Stimulated activated CD8-positive, alpha-beta memory T cell treated with anti-CD3 and anti-CD28 coated beads, Interleukin-7, amount 100 ng/mL, for 48 hours (primary cell): ENCODE data around the gene C12orf57.

Experiments used
- DNase-seq, 2 donors: peaks; one replicate each; pipeline ENCODE4 v3.0.0-alpha.2; 2020; ENCODE audit warnings: low read depth in 1 of 2; ENCODE audit errors: extremely low read depth in 1 of 2

The C12orf57 gene

DNA sequence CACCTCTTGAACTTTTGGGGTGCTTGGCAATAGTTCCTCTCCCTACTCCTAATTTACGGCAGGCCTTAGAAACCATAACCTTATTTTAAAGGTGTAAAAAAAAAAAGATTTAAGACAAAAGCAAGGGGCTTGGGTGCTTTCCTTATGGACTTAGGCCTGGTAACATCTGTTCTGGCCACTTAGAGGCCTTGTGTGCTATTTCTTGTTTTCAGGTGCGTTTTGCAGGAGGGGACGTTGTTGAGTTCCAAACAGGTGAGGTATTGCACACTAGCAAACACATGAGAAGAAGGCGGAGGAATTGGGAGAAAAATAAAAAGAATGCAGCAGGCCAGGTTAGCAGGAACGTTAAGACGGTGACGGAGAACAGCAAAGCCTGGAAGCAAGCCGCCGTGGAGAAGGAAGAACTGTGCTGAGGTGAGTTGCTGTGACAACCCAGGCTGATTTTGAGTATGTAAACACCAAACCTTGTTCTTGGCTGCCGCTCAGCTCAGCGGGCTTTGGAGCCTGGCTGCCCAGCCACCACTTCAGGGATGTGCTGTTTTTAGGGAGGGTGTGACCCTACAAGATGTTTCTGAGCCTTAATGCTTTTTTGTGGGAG lies 44.2 kb downstream of the C12orf57 start:
- no peak for DNase-seq
